ENCODE measurements around the gene MAP7D1. TPM values are rescaled to one million over a fixed set of nuclear protein-coding genes. Genes with fewer than 3 reads are reported as not detected.

The MAP7D1 gene
- total and polyA plus RNA-seq, 8 donors: 14.6 to 164 (median 41.3) TPM

GRCh38 chr1:36160388-36160948, 4.5 kb downstream of the MAP7D1 start:
- intact Hi-C loops (cut with DNase I; ENCODE audit: low total_unique reads): no loop called here
- DNase-seq: no peak
- H3K4me3 ChIP-seq: peak overlapping the region; percentile 35 to 45 (median 40)
- peaks cover 58 to 84% (median 69%) of the 10 kb centered on the region in 4 donors for H3K4me1 ChIP-seq
- TF ChIP-seq POLR2A (IDR thresholded peaks at IDR 0.05) (no peak), CTCF (IDR thresholded peaks at IDR 0.05) (no peak), EP300 (IDR thresholded peaks at IDR 0.05) (no peak), POLR2AphosphoS5 (IDR thresholded peaks at IDR 0.05) (no peak)
- H3K27ac ChIP-seq: peak overlapping the region; percentile 85 to 100 (median 89)
- H3K36me3 ChIP-seq: peaks cover 0 to 8% (median 0%) of the 10 kb centered on the region in 4 donors
- WGBS, 5 donors: 58 to 86% (median 70%) methylated on average over 2 to 4 of the region's 4 CpGs
- H3K27me3 ChIP-seq: no peaks in the 10 kb centered on the region
- H3K9me3 ChIP-seq: no peaks in the 10 kb centered on the region

GRCh38 chr1:36160949-36161485, 5.1 kb downstream of the MAP7D1 start:
- H3K9me3 ChIP-seq: no peaks in the 10 kb centered on the region
- no peaks in the 10 kb centered on the region for H3K27me3 ChIP-seq
- H3K4me3 ChIP-seq: peak overlapping the region; percentile 35 to 45 (median 40)
- H3K4me1 ChIP-seq: peaks cover 58 to 90% (median 72%) of the 10 kb centered on the region in 4 donors
- DNase-seq: peak; percentile 60 to 86
- H3K27ac ChIP-seq: peak overlapping the region; percentile 85 to 100 (median 89)
- H3K36me3 ChIP-seq: peaks cover 0 to 8% (median 0%) of the 10 kb centered on the region in 4 donors
- intact Hi-C loops (cut with DNase I; ENCODE audit: low total_unique reads): no loop called here
- TF ChIP-seq EP300 (IDR thresholded peaks at IDR 0.05) (no peak), CTCF (IDR thresholded peaks at IDR 0.05) (peak in 1 of 7 experiments; percentile 24), POLR2A (IDR thresholded peaks at IDR 0.05) (no peak), POLR2AphosphoS5 (IDR thresholded peaks at IDR 0.05) (peak in 2 of 3 donors; percentile 11 to 31)
- 3 to 20% (median 11%) methylated on average over 8 to 12 of the region's 12 CpGs for WGBS, 5 donors

- WGBS, 5 donors: 34 to 40% (median 39%) methylated on average over 14 of the region's 14 CpGs
- H3K4me1 ChIP-seq: peaks cover 58 to 98% (median 75%) of the 10 kb centered on the region in 4 donors
- no peaks in the 10 kb centered on the region for H3K27me3 ChIP-seq
- intact Hi-C loops (cut with DNase I; ENCODE audit: low total_unique reads): no loop called here
- no peaks in the 10 kb centered on the region for H3K9me3 ChIP-seq
- no peak for TF ChIP-seq POLR2A (IDR thresholded peaks at IDR 0.05)
- TF ChIP-seq CTCF (IDR thresholded peaks at IDR 0.05): no peak
- peak in 1 of 3 donors; percentile 14 for TF ChIP-seq POLR2AphosphoS5 (IDR thresholded peaks at IDR 0.05)
- TF ChIP-seq EP300 (IDR thresholded peaks at IDR 0.05): no peak
- peaks cover 0 to 8% (median 0%) of the 10 kb centered on the region in 4 donors for H3K36me3 ChIP-seq
- peak; percentile 51 to 85 for DNase-seq
- peak overlapping the region; percentile 40 to 100 (median 89) for H3K27ac ChIP-seq
- H3K4me3 ChIP-seq: peak overlapping the region; percentile 35 to 45 (median 40)
Measured at GRCh38 chr1:36161641-36162531, 5.9 kb downstream of the MAP7D1 start.

- H3K36me3 ChIP-seq: peaks cover 0 to 15% (median 6%) of the 10 kb centered on the region in 4 donors
- DNase-seq: no peak
- no peak overlapping the region for H3K4me3 ChIP-seq
- H3K27ac ChIP-seq: peak overlapping the region; percentile 40 to 100 (median 89)
- H3K9me3 ChIP-seq: no peaks in the 10 kb centered on the region
- WGBS, 5 donors: 46 to 57% (median 55%) methylated on average over 1 of the region's 1 CpG
- no peak for TF ChIP-seq CTCF (IDR thresholded peaks at IDR 0.05)
- TF ChIP-seq POLR2A (IDR thresholded peaks at IDR 0.05): no peak
- TF ChIP-seq EP300 (IDR thresholded peaks at IDR 0.05): no peak
- H3K27me3 ChIP-seq: no peaks in the 10 kb centered on the region
- intact Hi-C loops (cut with DNase I; ENCODE audit: low total_unique reads): no loop called here
- peaks cover 54 to 100% (median 75%) of the 10 kb centered on the region in 4 donors for H3K4me1 ChIP-seq
Measured at GRCh38 chr1:36162680-36163239, 6.8 kb downstream of the MAP7D1 start.

Data from stomach (tissue), 9 donors.